Measurements from ENCODE around the gene RTCA.
"Not testable (repeated sequence)": the region's sequence is repeated elsewhere in the genome, so short reads cannot be mapped to it uniquely, and the experiment has no call there.

Gene RTCA

GRCh38 chr1:100261686-100262085 is 4.3 kb upstream of the RTCA start:
- no peak for DNase-seq

- not testable (repeated sequence) for DNase-seq
Observed at GRCh38 chr1:100264081-100264480, 1.9 kb upstream of the RTCA start.

- DNase-seq = no peak
Observed at GRCh38 chr1:100265562-100265930, 470 bp upstream of the RTCA start.

GRCh38 chr1:100266741-100267140 is 725 bp downstream of the RTCA start:
- no peak for DNase-seq

- no peak for DNase-seq
Observed at GRCh38 chr1:100267284-100267683, 1.3 kb downstream of the RTCA start.

GRCh38 chr1:100268202-100268601 is 2.2 kb downstream of the RTCA start:
- no peak for DNase-seq

GRCh38 chr1:100277866-100278265 is 11.8 kb downstream of the RTCA start:
- no peak for DNase-seq

GRCh38 chr1:100279358-100279923 is 13.4 kb downstream of the RTCA start:
- no peak for DNase-seq

- DNase-seq = no peak
Observed at GRCh38 chr1:100279954-100280682, 14.1 kb downstream of the RTCA start.

- no peak for DNase-seq
Observed at GRCh38 chr1:100284591-100284990, 18.6 kb downstream of the RTCA start.

- no peak for DNase-seq
Observed at GRCh38 chr1:100287162-100287561, 21.1 kb downstream of the RTCA start.

GRCh38 chr1:100290291-100290690 is 24.3 kb downstream of the RTCA start:
- DNase-seq = no peak

GRCh38 chr1:100292711-100293110 is 26.7 kb downstream of the RTCA start:
- DNase-seq = no peak

GRCh38 chr1:100296140-100296539 is 30.1 kb downstream of the RTCA start:
- DNase-seq = no peak

- DNase-seq = not testable (repeated sequence)
Observed at GRCh38 chr1:100296997-100297396, 31.0 kb downstream of the RTCA start.

GRCh38 chr1:100298512-100298911 is 32.5 kb downstream of the RTCA start:
- no peak for DNase-seq

GRCh38 chr1:100299521-100300222 is 33.7 kb downstream of the RTCA start:
- no peak for DNase-seq

- DNase-seq = no peak
Observed at GRCh38 chr1:100300691-100301090, 34.7 kb downstream of the RTCA start.

- DNase-seq = no peak
Observed at GRCh38 chr1:100302739-100303138, 36.7 kb downstream of the RTCA start.

- DNase-seq = no peak
Observed at GRCh38 chr1:100304227-100304626, 38.2 kb downstream of the RTCA start.

GRCh38 chr1:100304921-100305320 is 38.9 kb downstream of the RTCA start:
- DNase-seq = no peak

GRCh38 chr1:100305954-100306353 is 39.9 kb downstream of the RTCA start:
- no peak for DNase-seq

- no peak for DNase-seq
Observed at GRCh38 chr1:100306735-100307313, 40.8 kb downstream of the RTCA start.

GRCh38 chr1:100308777-100309176 is 42.8 kb downstream of the RTCA start:
- no peak for DNase-seq
